KMS-11 (cell line): ENCODE measurements around the gene GRM7.

ENCODE experiments used
- H2AFZ ChIP-seq: fragments of 200-600 bp; sonication (generic); 2 replicates; pipeline ENCODE4 v1.6.1; 2016; ENCODE audit warnings: antibody characterized with exemption, mixed run types, low read depth
- H3K27ac ChIP-seq: fragments of 200-600 bp; sonication (generic); 2 replicates; pipeline ENCODE4 v1.6.1; 2016; ENCODE audit warnings: mild to moderate bottlenecking, mixed run types
- H3K27me3 ChIP-seq: fragments of 200-600 bp; sonication (generic); 2 replicates; pipeline ENCODE4 v1.6.1; 2017; ENCODE audit warnings: mild to moderate bottlenecking, low read depth, mixed run types, moderate library complexity; ENCODE audit not compliant: insufficient read depth
- H3K36me3 ChIP-seq: fragments of 200-600 bp; sonication (generic); 2 replicates; pipeline ENCODE4 v1.6.1; 2017; ENCODE audit warnings: mild to moderate bottlenecking, mixed run types; ENCODE audit not compliant: insufficient read depth
- H3K4me1 ChIP-seq: fragments of 200-600 bp; sonication (generic); 2 replicates; pipeline ENCODE4 v1.6.1; 2016; ENCODE audit warnings: mild to moderate bottlenecking, low read depth, mixed run types; ENCODE audit not compliant: poor library complexity, severe bottlenecking
- H3K4me2 ChIP-seq: fragments of 200-600 bp; sonication (generic); 2 replicates; pipeline ENCODE4 v1.7.0; 2016; ENCODE audit warnings: mild to moderate bottlenecking, mixed run types
- H3K4me3 ChIP-seq: fragments of 200-600 bp; sonication (generic); IDR thresholded peaks from 2 replicates; pipeline ENCODE4 v1.6.1; 2017; ENCODE audit warnings: low read depth, low read length, mixed read lengths; ENCODE audit not compliant: insufficient read depth
- H3K79me2 ChIP-seq: fragments of 200-600 bp; sonication (generic); 2 replicates; pipeline ENCODE4 v1.6.1; 2016; ENCODE audit warnings: low read depth, mixed run types; ENCODE audit not compliant: insufficient read depth
- H3K9ac ChIP-seq: fragments of 200-600 bp; sonication (generic); 2 replicates; pipeline ENCODE4 v1.6.1; 2016; ENCODE audit warnings: mild to moderate bottlenecking, mixed run types
- H4K20me1 ChIP-seq: fragments of 200-600 bp; sonication (generic); 2 replicates; pipeline ENCODE4 v1.6.1; 2016; ENCODE audit warnings: mild to moderate bottlenecking, mixed run types; ENCODE audit not compliant: insufficient read depth
- TF ChIP-seq, protein P1 (sequence below): fragments of 200-600 bp; sonication (generic); conservative IDR thresholded peaks from 2 replicates; pipeline ENCODE4 v1.6.1; 2017; ENCODE audit warnings: low read depth, mild to moderate bottlenecking, antibody characterized with exemption, low read length, moderate library complexity, mixed read lengths

GRM7 gene

DNA sequence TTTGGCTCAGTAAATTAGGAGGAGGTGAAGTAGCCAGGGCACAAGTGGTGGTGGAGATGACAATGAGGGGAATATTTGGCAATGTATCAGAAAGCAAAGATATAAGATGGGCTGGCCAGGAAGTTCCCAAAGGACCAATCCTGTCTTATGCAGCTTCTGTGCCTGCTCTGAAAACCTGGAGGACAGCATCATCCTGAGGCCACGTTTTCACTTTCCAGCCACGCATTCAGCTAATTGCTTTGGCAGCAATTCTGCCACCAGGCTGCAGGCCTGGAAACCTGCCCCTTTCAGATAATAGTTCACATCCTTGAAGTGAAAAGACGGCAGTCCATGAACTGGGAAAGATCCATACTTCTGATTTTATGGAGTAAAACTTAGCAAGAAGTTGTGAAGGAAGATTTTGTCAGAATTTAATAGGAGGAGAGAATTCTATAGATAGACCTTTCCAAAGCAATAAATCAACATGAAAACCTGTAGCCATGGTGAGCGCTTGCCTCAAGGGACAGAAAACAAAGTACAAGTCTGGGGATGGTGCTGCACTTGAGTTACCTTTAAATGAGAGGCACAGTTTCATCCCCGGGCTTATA lies 682.5 kb downstream of the GRM7 start:
- Histone ChIP-seq H3K79me2 (no peaks in the 10 kb centered on the region), H4K20me1 (no peaks in the 10 kb centered on the region), H3K27me3 (no peaks in the 10 kb centered on the region), H3K4me1 (no peaks in the 10 kb centered on the region), H3K9ac (no peak overlapping the region), H3K36me3 (no peaks in the 10 kb centered on the region), H2AFZ (no peak overlapping the region), H3K4me2 (no peak overlapping the region), H3K4me3 (no peak overlapping the region), H3K27ac (no peak overlapping the region)
- TF ChIP-seq, protein P1, sequence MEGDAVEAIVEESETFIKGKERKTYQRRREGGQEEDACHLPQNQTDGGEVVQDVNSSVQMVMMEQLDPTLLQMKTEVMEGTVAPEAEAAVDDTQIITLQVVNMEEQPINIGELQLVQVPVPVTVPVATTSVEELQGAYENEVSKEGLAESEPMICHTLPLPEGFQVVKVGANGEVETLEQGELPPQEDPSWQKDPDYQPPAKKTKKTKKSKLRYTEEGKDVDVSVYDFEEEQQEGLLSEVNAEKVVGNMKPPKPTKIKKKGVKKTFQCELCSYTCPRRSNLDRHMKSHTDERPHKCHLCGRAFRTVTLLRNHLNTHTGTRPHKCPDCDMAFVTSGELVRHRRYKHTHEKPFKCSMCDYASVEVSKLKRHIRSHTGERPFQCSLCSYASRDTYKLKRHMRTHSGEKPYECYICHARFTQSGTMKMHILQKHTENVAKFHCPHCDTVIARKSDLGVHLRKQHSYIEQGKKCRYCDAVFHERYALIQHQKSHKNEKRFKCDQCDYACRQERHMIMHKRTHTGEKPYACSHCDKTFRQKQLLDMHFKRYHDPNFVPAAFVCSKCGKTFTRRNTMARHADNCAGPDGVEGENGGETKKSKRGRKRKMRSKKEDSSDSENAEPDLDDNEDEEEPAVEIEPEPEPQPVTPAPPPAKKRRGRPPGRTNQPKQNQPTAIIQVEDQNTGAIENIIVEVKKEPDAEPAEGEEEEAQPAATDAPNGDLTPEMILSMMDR = no peak

DNA sequence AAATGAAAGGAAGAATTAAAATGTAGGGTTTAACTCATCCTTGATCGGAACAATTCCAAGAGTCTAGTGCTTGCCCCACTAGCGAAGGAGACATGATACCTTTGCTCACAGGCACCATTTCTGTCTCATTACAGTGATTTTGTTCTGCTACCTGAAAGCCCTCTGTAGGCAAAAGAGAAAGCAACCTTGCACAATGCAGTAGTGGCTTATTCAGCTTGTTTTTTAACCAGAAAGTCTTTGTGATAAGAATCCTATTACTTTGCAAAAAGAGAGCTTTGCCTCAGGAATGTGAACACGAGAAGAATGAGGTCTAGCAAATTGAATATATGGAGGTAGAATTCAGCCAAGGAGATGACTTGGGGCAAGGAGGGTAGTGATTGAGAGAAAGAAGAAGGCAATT lies 684.4 kb downstream of the GRM7 start:
- no peak overlapping the region for H2AFZ ChIP-seq
- no peaks in the 10 kb centered on the region for H3K36me3 ChIP-seq
- TF ChIP-seq, protein P1 = no peak
- no peaks in the 10 kb centered on the region for H4K20me1 ChIP-seq
- no peaks in the 10 kb centered on the region for H3K4me1 ChIP-seq
- H3K9ac ChIP-seq = no peak overlapping the region
- no peak overlapping the region for H3K4me3 ChIP-seq
- H3K4me2 ChIP-seq = no peak overlapping the region
- no peak overlapping the region for H3K27ac ChIP-seq
- no peaks in the 10 kb centered on the region for H3K79me2 ChIP-seq
- H3K27me3 ChIP-seq = no peaks in the 10 kb centered on the region

DNA sequence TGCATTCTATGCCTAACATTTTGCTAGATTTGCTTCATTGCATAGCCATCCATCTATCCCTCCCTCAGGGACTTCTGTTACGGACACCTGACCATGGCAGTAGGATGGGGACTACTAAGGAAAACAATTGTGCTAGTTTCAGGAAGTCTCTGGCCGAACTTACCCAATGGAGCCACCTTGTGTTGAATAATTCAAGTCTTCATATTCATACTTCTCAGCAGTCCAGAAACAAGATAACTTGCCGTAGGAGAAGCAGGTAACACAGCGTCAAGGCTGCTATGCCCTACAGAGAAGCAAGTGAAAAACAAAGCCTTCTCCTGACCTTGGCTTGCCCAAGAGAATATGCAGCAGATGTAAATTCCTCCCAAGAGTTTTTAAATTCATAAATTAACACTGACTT lies 685.3 kb downstream of the GRM7 start:
- H3K27me3 ChIP-seq = no peaks in the 10 kb centered on the region
- TF ChIP-seq, protein P1 = no peak
- H3K4me1 ChIP-seq = no peaks in the 10 kb centered on the region
- no peak overlapping the region for H3K4me3 ChIP-seq
- H2AFZ ChIP-seq = no peak overlapping the region
- H3K79me2 ChIP-seq = no peaks in the 10 kb centered on the region
- no peaks in the 10 kb centered on the region for H3K36me3 ChIP-seq
- no peaks in the 10 kb centered on the region for H4K20me1 ChIP-seq
- no peak overlapping the region for H3K27ac ChIP-seq
- H3K4me2 ChIP-seq = no peak overlapping the region
- no peak overlapping the region for H3K9ac ChIP-seq

DNA sequence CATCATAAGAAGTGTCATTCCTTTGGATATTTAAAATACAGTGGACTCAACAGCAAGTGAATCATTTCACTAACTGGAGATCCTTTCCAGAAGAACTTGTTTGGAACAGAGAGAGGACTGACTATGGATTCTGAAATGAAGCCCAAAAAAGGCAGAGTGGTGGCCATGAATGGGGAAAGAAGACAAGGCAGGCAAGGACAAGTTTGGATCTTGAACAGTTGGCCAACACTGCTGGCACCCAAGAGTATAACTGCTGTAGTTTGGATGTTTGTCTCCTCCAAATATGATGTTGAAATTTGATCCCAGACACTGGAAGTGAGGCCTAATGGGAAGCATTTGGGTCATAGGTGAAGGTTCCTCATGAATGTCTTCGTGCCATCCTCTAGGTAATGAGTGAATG lies 686.9 kb downstream of the GRM7 start:
- Histone ChIP-seq H3K79me2 (no peaks in the 10 kb centered on the region), H2AFZ (no peak overlapping the region), H3K4me1 (no peaks in the 10 kb centered on the region), H3K9ac (no peak overlapping the region), H3K4me3 (no peak overlapping the region), H3K36me3 (no peaks in the 10 kb centered on the region), H3K27ac (no peak overlapping the region), H3K27me3 (no peaks in the 10 kb centered on the region), H4K20me1 (no peaks in the 10 kb centered on the region), H3K4me2 (no peak overlapping the region)
- TF ChIP-seq, protein P1 = no peak
